ENCODE data around the gene DSCAML1. TPM values are rescaled to one million over a fixed set of nuclear protein-coding genes. Genes with fewer than 3 reads are reported as not detected.

DSCAML1 gene
- total and polyA plus RNA-seq, 3 donors from 2014 or later: 1.6 to 6.1 (median 3.0) TPM

GRCh38 chr11:117822074-117823033 lies 25.3 kb upstream of the DSCAML1 start:
- Histone ChIP-seq H3K27me3 (no peaks in the 10 kb centered on the region), H3K27ac (no peak overlapping the region), H3K9me3 (no peaks in the 10 kb centered on the region), H3K4me1 (peaks cover 25% of the 10 kb centered on the region), H3K36me3 (ENCODE audit: low read depth, missing control alignments) (no peaks in the 10 kb centered on the region), H3K4me3 (no peak overlapping the region)
- TF ChIP-seq POLR2A (IDR thresholded peaks at IDR 0.05): no peak
- TF ChIP-seq CTCF (IDR thresholded peaks at IDR 0.05): peak; percentile 15 to 55 (median 29)
- 83 to 87% methylated on average over 20 to 33 of the region's 33 CpGs for WGBS, 2 donors
- DNase-seq: peak; percentile 59
- intact Hi-C loops (cut with DNase I; ENCODE audit: low total_unique reads): no loop called here

- no peak for DNase-seq
- no peaks in the 10 kb centered on the region for H3K9me3 ChIP-seq
- WGBS, 2 donors: 55 to 87% methylated on average over 2 to 12 of the region's 12 CpGs
- no peaks in the 10 kb centered on the region for H3K36me3 ChIP-seq (ENCODE audit: low read depth, missing control alignments)
- intact Hi-C loops (cut with DNase I; ENCODE audit: low total_unique reads): no loop called here
- H3K4me3 ChIP-seq: no peak overlapping the region
- H3K27me3 ChIP-seq: no peaks in the 10 kb centered on the region
- no peak overlapping the region for H3K27ac ChIP-seq
- no peak for TF ChIP-seq CTCF (IDR thresholded peaks at IDR 0.05)
- no peak for TF ChIP-seq POLR2A (IDR thresholded peaks at IDR 0.05)
- peaks cover 32% of the 10 kb centered on the region for H3K4me1 ChIP-seq
These were observed 24.4 kb upstream of the DSCAML1 start for GRCh38 chr11:117821431-117821830.

GRCh38 chr11:117820516-117820915 lies 23.5 kb upstream of the DSCAML1 start:
- H3K4me3 ChIP-seq: no peak overlapping the region
- H3K4me1 ChIP-seq: peaks cover 36% of the 10 kb centered on the region
- no peaks in the 10 kb centered on the region for H3K36me3 ChIP-seq (ENCODE audit: low read depth, missing control alignments)
- no peaks in the 10 kb centered on the region for H3K27me3 ChIP-seq
- no peak for TF ChIP-seq CTCF (IDR thresholded peaks at IDR 0.05)
- no peak for TF ChIP-seq POLR2A (IDR thresholded peaks at IDR 0.05)
- no peaks in the 10 kb centered on the region for H3K9me3 ChIP-seq
- WGBS, 2 donors: 86 to 93% methylated on average over 10 of the region's 10 CpGs
- no peak overlapping the region for H3K27ac ChIP-seq
- DNase-seq: no peak
- intact Hi-C loops (cut with DNase I; ENCODE audit: low total_unique reads): no loop called here

- intact Hi-C loops (cut with DNase I; ENCODE audit: low total_unique reads): no loop called here
- TF ChIP-seq POLR2A (IDR thresholded peaks at IDR 0.05) (no peak), CTCF (IDR thresholded peaks at IDR 0.05) (no peak)
- Histone ChIP-seq H3K36me3 (ENCODE audit: low read depth, missing control alignments) (no peaks in the 10 kb centered on the region), H3K4me3 (no peak overlapping the region), H3K27me3 (no peaks in the 10 kb centered on the region), H3K9me3 (no peaks in the 10 kb centered on the region), H3K27ac (no peak overlapping the region), H3K4me1 (peaks cover 37% of the 10 kb centered on the region)
- WGBS, 2 donors: 87% methylated on average over 10 to 11 of the region's 11 CpGs
- no peak for DNase-seq
These were observed 23.1 kb upstream of the DSCAML1 start for GRCh38 chr11:117820071-117820470.

All from testis (tissue), 3 donors.